Thyroid gland (tissue), 4 donors: Measurements from ENCODE around the gene KIT.

ENCODE experiments used
- POLR2A ChIP-seq, 2 donors: fragments of 450-650 bp; IDR thresholded peaks; one replicate each; pipeline ENCODE4 v1.6.1; 2017; ENCODE audit warnings: antibody characterized with exemption in 2 of 2, mild to moderate bottlenecking in 2 of 2, moderate library complexity in 1 of 2
- TF ChIP-seq, protein P1 (sequence below), 6 experiments: fragments of 200-600 bp in 3 of 6; fragments of 450-650 bp in 3 of 6; sonication (generic) in 3 of 6; IDR thresholded peaks; one replicate each; pipeline ENCODE4 v1.5.1; 2016 to 2019; ENCODE audit warnings: antibody characterized with exemption in 6 of 6, mild to moderate bottlenecking in 2 of 6, inconsistent platforms in 1 of 6, moderate library complexity in 1 of 6

GRCh38 chr4:54744487-54744886 is 86.7 kb downstream of the KIT start:
- TF ChIP-seq, protein P1, sequence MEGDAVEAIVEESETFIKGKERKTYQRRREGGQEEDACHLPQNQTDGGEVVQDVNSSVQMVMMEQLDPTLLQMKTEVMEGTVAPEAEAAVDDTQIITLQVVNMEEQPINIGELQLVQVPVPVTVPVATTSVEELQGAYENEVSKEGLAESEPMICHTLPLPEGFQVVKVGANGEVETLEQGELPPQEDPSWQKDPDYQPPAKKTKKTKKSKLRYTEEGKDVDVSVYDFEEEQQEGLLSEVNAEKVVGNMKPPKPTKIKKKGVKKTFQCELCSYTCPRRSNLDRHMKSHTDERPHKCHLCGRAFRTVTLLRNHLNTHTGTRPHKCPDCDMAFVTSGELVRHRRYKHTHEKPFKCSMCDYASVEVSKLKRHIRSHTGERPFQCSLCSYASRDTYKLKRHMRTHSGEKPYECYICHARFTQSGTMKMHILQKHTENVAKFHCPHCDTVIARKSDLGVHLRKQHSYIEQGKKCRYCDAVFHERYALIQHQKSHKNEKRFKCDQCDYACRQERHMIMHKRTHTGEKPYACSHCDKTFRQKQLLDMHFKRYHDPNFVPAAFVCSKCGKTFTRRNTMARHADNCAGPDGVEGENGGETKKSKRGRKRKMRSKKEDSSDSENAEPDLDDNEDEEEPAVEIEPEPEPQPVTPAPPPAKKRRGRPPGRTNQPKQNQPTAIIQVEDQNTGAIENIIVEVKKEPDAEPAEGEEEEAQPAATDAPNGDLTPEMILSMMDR (IDR thresholded peaks at IDR 0.05) = no peak
- no peak for TF ChIP-seq POLR2A (IDR thresholded peaks at IDR 0.05)
